WTC11 (cell line): ENCODE measurements around the gene CFAP20.

Source experiments
- CTCF ChIP-seq: fragments of 200-600 bp; IDR thresholded peaks from 2 replicates; pipeline ENCODE4 v1.8.0; 2022; ENCODE audit warnings: antibody characterized with exemption
- ESRRA ChIP-seq: sonication (generic); formaldehyde crosslinking; IDR thresholded peaks from 2 replicates; pipeline ENCODE4 v1.8.1; 2022; ENCODE audit warnings: mild to moderate bottlenecking, missing genetic modification reagents, borderline replicate concordance
- FOXJ3 ChIP-seq: sonication (generic); formaldehyde crosslinking; IDR thresholded peaks from 2 replicates; pipeline ENCODE4 v1.9.0; 2021; ENCODE audit warnings: missing genetic modification reagents, mild to moderate bottlenecking, borderline replicate concordance
- MYBL2 ChIP-seq: sonication (generic); formaldehyde crosslinking; IDR thresholded peaks from 2 replicates; pipeline ENCODE4 v1.8.1; 2023; ENCODE audit warnings: mild to moderate bottlenecking, moderate library complexity, missing genetic modification reagents
- ZMAT4 ChIP-seq: fragments of 250-450 bp; sonication (Bioruptor Pico); IDR thresholded peaks from 2 replicates; pipeline ENCODE4 v1.9.0; 2021; ENCODE audit warnings: mild to moderate bottlenecking
- ZNF219 ChIP-seq: sonication (generic); formaldehyde crosslinking; IDR thresholded peaks from 2 replicates; pipeline ENCODE4 v1.8.0; 2023; ENCODE audit warnings: missing genetic modification reagents, mild to moderate bottlenecking, borderline replicate concordance
- ZNF263 ChIP-seq: sonication (generic); formaldehyde crosslinking; IDR thresholded peaks from 2 replicates; pipeline ENCODE4 v1.8.1; 2022; ENCODE audit warnings: low read depth, mild to moderate bottlenecking, moderate library complexity, missing genetic modification reagents
- TF ChIP-seq, protein P1 (sequence below): sonication (generic); formaldehyde crosslinking; IDR thresholded peaks from 2 replicates; pipeline ENCODE4 v1.8.0; 2022; ENCODE audit warnings: mild to moderate bottlenecking, missing genetic modification reagents
- TF ChIP-seq, protein P2 (sequence below): sonication (generic); formaldehyde crosslinking; IDR thresholded peaks from 2 replicates; pipeline ENCODE4 v1.8.1; 2023; ENCODE audit warnings: mild to moderate bottlenecking, missing genetic modification reagents, moderate library complexity
- TF ChIP-seq, protein P3 (sequence below): sonication (generic); formaldehyde crosslinking; IDR thresholded peaks from 2 replicates; pipeline ENCODE4 v1.8.0; 2022; ENCODE audit warnings: mild to moderate bottlenecking, missing genetic modification reagents

- TF ChIP-seq ZMAT4 = no peak
- no peak for TF ChIP-seq ESRRA (CRISPR knock-in tag)
- TF ChIP-seq, protein P1, sequence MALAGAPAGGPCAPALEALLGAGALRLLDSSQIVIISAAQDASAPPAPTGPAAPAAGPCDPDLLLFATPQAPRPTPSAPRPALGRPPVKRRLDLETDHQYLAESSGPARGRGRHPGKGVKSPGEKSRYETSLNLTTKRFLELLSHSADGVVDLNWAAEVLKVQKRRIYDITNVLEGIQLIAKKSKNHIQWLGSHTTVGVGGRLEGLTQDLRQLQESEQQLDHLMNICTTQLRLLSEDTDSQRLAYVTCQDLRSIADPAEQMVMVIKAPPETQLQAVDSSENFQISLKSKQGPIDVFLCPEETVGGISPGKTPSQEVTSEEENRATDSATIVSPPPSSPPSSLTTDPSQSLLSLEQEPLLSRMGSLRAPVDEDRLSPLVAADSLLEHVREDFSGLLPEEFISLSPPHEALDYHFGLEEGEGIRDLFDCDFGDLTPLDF (CRISPR knock-in tag) = no peak
- TF ChIP-seq, protein P2, sequence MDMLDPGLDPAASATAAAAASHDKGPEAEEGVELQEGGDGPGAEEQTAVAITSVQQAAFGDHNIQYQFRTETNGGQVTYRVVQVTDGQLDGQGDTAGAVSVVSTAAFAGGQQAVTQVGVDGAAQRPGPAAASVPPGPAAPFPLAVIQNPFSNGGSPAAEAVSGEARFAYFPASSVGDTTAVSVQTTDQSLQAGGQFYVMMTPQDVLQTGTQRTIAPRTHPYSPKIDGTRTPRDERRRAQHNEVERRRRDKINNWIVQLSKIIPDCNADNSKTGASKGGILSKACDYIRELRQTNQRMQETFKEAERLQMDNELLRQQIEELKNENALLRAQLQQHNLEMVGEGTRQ (CRISPR knock-in tag) = no peak
- no peak for TF ChIP-seq CTCF
- no peak for TF ChIP-seq ZNF263 (CRISPR knock-in tag)
- TF ChIP-seq, protein P3, sequence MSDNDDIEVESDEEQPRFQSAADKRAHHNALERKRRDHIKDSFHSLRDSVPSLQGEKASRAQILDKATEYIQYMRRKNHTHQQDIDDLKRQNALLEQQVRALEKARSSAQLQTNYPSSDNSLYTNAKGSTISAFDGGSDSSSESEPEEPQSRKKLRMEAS (CRISPR knock-in tag) = no peak
- no peak for TF ChIP-seq MYBL2 (CRISPR knock-in tag)
- no peak for TF ChIP-seq ZNF219 (CRISPR knock-in tag)
- TF ChIP-seq FOXJ3 = no peak
Observed at GRCh38 chr16:58098207-58099096, 30.7 kb downstream of the CFAP20 start.
